IPS-20b (cell line): ENCODE data around the gene NGEF.
"Not testable (repeated sequence)": the region's sequence is repeated elsewhere in the genome, so short reads cannot be mapped to it uniquely, and the experiment has no call there.

Source experiments
- H3K27ac ChIP-seq: one replicate; pipeline ENCODE4 v1.5.1; 2013; ENCODE audit warnings: low read length
- H3K27me3 ChIP-seq: 2 replicates; pipeline ENCODE4 v1.6.1; 2013; ENCODE audit warnings: mild to moderate bottlenecking, low read length, inconsistent platforms; ENCODE audit not compliant: insufficient read depth
- H3K36me3 ChIP-seq: 2 replicates; pipeline ENCODE4 v1.6.1; 2013; ENCODE audit warnings: low read depth, mild to moderate bottlenecking, inconsistent platforms, low read length, moderate library complexity; ENCODE audit not compliant: insufficient read depth
- H3K4me1 ChIP-seq: 2 replicates; pipeline ENCODE4 v1.6.1; 2013; ENCODE audit warnings: mild to moderate bottlenecking, control low read depth, inconsistent platforms, low read length, moderate library complexity; ENCODE audit not compliant: insufficient read depth
- H3K4me3 ChIP-seq: 2 replicates; pipeline ENCODE4 v1.5.1; 2013; ENCODE audit warnings: mild to moderate bottlenecking, low read length, inconsistent platforms
- H3K9ac ChIP-seq: 2 replicates; pipeline ENCODE4 v1.6.1; 2013; ENCODE audit warnings: low read depth, mild to moderate bottlenecking, inconsistent platforms, low read length, moderate library complexity
- H3K9me3 ChIP-seq: 2 replicates; pipeline ENCODE4 v1.6.1; 2013; ENCODE audit warnings: mild to moderate bottlenecking, low read depth, low read length, inconsistent platforms; ENCODE audit not compliant: insufficient read depth

NGEF gene

DNA sequence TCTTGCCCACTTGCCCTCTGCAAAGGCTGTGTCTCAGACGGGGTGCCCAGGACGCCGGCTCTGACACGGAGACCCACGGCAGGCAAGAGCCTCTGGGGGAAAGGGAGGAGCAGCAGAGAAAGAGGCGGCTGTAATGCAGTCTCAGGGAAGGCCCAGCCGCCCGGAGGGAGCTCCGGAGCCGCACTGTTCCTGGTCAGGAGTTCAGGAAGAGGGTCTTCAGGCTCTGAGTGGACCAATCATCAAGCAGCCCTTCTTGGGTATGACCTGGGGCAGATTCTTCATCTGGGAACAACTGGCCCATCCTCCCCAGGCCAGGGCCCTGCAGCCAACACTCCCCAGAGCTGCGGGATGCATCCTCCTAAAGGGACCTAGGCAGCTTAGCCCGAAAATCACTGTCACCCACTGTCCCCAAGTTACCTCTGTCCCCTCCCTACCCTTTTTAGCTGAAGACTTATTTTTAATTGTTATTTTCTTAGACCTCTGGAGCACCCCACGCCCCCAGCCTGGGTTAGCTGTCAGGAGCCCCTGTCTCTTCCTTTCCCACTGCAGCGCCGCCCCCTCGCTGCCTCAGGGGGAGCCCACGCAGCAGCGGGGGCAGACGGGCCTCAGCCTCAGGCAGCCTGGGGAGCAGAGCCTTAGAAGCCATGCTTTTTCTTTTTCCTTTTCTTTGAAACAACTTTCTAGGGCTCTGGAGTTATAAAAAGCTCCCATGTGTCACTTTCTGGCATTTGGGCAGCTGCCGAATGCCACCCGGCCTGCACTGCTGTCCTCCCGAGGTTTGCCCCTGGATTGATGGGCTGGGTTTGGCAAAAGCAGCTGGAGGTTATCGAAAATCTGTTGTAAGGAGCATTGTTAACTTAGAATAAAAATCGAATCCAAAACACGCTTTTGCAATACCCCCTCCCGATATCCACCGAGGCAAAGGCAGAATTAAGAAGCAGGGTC lies 18.8 kb upstream of the NGEF start:
- no peak overlapping the region for H3K4me3 ChIP-seq
- no peak overlapping the region for H3K27ac ChIP-seq
- H3K36me3 ChIP-seq, result no peaks in the 10 kb centered on the region

DNA sequence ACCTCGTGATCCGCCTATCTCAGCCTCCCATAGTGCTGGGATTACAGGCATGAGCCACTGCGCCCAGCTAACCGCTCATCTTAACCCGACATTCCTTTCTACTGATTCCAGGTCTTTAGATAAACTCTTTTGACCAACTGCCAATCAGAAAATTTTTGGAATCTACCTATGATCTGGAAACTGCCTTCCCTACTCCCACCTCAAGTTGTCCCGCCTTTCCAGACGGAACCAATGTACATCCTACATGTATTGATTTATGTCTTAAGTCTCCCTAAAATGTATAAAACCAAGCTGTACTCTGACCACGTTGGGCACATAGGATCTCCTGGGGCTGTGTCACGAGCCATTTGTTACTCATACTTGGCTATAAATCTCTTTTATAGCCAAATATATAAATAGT lies 16.3 kb upstream of the NGEF start:
- no peaks in the 10 kb centered on the region for H3K36me3 ChIP-seq
- H3K4me1 ChIP-seq, result no peaks in the 10 kb centered on the region
- no peak overlapping the region for H3K9ac ChIP-seq
- H3K27ac ChIP-seq, result no peak overlapping the region
- no peaks in the 10 kb centered on the region for H3K9me3 ChIP-seq
- H3K4me3 ChIP-seq, result no peak overlapping the region
- no peaks in the 10 kb centered on the region for H3K27me3 ChIP-seq

More for the DNA sequence above, 18.8 kb upstream of the NGEF start:
- Histone ChIP-seq H3K9me3 (peaks cover 5% of the 10 kb centered on the region; the same call in 1 of the 2 replicates), H3K27me3 (no peaks in the 10 kb centered on the region), H3K9ac (no peak overlapping the region), H3K4me1 (no peaks in the 10 kb centered on the region)

DNA sequence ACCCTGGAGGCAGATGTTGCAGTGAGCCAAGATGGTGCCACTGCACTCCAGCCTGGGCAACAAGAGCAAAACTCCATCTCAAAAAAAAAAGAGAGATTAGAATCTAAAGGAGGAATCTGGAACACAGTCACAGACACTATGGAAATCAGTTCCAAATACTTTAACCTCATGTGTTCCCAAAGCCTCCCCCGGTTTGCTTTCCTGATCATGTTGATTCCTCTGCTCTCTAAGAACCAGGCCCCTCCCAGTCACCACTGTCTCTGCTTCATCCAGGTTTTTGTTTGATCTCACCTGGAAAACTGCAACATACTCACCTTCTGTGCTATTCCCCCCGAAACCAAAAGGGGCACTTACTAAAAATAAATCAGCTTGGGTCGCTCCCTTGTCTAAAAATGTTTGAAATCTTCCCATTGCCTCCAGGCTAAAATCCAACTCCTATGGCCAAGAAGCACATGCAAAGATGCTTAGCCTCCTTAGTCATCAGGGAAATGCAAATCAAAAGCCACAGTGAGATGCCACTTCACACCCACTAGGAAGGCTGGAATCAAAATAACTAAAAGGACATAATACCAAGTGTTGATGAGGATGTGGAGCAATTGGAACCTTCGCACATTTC lies 13.2 kb upstream of the NGEF start:
- no peaks in the 10 kb centered on the region for H3K9me3 ChIP-seq
- H3K27me3 ChIP-seq, result no peaks in the 10 kb centered on the region
- H3K4me1 ChIP-seq, result no peaks in the 10 kb centered on the region
- H3K9ac ChIP-seq, result no peak overlapping the region
- H3K4me3 ChIP-seq, result no peak overlapping the region
- H3K27ac ChIP-seq, result no peak overlapping the region
- H3K36me3 ChIP-seq, result no peaks in the 10 kb centered on the region

DNA sequence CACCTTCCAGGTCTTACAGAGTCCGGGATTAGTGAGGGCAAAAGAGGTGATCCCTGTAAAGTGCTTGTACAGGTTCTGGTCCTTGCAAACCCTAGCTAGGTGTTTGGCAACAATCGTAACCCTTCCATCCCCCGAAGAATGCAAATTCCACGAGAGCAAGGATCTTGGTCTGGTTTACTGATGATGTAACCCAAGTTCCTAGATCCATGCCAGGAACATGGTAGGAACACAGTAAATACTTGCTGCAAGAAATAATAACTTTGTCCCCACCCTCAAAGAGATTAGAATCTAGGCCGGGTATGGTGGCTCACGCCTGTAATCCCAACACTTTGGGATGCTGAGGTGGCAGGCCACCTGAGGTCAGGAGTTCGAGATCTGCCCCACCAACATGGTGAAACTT lies 12.7 kb upstream of the NGEF start:
- no peak overlapping the region for H3K4me3 ChIP-seq
- H3K36me3 ChIP-seq, result no peaks in the 10 kb centered on the region
- H3K27me3 ChIP-seq, result no peaks in the 10 kb centered on the region
- H3K9me3 ChIP-seq, result no peaks in the 10 kb centered on the region
- H3K4me1 ChIP-seq, result no peaks in the 10 kb centered on the region
- no peak overlapping the region for H3K27ac ChIP-seq
- no peak overlapping the region for H3K9ac ChIP-seq

DNA sequence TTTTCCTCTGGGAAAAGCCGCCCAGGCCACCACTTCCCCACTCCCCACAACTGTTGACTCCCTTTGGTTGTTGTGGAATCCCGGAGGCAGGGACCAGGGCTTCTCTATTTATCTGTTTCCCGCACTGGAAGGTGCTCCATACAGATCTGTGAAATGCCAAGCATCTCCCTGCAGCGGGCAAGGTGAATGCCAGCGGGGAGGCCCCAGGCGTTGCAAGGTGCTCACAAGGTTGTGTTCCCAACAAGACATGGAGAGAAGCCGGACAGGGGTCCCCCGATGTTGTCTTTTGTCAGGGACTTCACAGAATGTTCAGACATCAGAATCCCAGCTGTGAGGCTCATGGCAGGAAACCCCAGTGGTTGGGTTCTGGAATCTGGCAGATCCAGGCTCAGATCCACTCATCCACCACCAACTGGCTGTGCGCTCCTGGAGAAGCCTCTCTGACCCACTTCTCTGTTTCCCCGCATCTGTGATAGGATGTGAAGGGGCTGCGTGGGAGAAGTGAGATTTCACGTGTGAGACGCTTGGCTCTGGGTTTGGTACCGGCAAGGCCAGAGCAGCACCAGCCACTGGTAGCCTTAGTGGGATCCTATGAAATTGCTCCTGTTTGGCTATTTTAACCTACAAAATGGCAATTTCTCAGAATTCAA lies 10.8 kb upstream of the NGEF start:
- Histone ChIP-seq H3K27me3 (no peaks in the 10 kb centered on the region), H3K9ac (no peak overlapping the region), H3K9me3 (no peaks in the 10 kb centered on the region), H3K27ac (no peak overlapping the region), H3K36me3 (no peaks in the 10 kb centered on the region), H3K4me1 (no peaks in the 10 kb centered on the region), H3K4me3 (no peak overlapping the region)

DNA sequence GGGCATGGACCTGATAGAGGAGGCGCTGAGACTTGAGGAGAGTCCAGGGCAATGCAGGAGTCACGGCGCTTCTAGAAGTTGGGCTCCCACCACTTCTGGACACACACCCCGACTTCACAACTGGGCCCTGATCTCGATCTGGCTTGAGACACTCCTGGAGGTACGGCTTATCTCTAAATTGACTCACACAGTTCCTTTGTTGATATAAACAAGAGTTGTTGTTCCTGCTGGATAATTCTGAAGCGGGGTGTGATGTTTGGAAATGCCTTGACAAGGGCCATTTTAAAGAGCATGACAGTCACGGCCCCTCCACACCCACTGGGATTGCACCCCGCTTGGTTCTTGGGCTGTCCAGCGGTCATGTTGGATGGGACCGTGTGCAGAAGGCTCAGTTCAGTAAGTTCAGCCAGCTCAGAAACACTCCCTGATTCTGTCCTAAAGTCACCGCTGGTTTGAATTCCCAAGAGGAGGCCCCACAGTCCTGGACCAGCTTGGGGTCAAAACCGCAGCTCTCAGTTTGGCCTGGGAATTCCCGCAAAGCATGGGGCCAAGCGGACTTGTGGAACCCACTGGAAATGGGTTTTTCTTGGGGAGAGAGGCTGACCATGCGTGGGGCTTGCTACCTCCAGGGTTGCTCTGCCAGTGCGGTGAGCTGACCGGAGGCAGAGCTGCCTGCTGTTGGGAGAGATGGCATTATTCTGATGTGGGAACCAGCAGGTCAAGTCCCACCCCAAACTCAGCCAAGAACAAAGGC lies 10.1 kb upstream of the NGEF start:
- Histone ChIP-seq H3K4me1 (no peaks in the 10 kb centered on the region), H3K9ac (no peak overlapping the region), H3K4me3 (no peak overlapping the region), H3K27me3 (no peaks in the 10 kb centered on the region), H3K27ac (no peak overlapping the region), H3K36me3 (no peaks in the 10 kb centered on the region), H3K9me3 (no peaks in the 10 kb centered on the region)

DNA sequence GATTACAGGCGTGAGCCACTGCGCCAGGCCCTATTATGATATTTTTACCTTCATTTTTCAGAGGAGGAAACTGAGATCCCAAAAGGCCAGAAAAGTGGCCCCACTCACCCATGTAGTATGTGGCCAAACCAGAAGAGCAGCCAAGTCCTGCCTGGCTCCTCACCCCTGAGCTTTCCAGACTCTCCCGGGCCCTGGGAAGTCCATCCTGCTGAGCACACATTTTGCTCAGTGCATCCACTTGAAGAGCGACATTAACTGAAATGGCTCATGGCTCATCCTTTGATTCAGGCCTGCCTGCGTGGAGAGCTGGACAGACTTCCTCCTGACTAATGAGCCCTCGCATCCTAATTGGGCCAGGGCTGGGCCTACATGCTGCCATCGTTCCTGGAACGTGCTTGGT lies 9.5 kb upstream of the NGEF start:
- H3K27ac ChIP-seq, result no peak overlapping the region
- H3K27me3 ChIP-seq, result no peaks in the 10 kb centered on the region
- no peaks in the 10 kb centered on the region for H3K9me3 ChIP-seq
- H3K36me3 ChIP-seq, result no peaks in the 10 kb centered on the region
- H3K9ac ChIP-seq, result no peak overlapping the region
- no peaks in the 10 kb centered on the region for H3K4me1 ChIP-seq
- H3K4me3 ChIP-seq, result no peak overlapping the region

DNA sequence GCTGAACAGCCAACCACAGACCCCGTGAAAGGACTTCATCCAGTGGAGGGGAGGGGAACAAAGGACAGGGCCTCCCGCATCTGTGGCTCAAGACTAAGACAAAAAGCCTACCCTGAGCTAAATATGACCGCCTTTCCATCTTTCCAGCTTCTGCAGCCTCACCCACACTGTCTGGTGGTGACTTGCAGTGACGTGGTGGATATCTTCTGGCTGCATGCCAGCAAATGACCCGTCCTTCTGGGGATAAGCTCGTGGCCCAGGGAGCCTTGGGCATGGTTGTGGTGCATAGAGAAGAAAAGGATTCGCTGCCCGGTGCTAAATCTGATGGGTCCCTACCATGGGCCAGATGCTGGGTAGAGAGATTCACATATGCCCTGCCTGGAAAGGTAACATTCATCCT lies 8.7 kb upstream of the NGEF start:
- Histone ChIP-seq H3K9me3 (no peaks in the 10 kb centered on the region), H3K4me3 (no peak overlapping the region), H3K27ac (no peak overlapping the region)

DNA sequence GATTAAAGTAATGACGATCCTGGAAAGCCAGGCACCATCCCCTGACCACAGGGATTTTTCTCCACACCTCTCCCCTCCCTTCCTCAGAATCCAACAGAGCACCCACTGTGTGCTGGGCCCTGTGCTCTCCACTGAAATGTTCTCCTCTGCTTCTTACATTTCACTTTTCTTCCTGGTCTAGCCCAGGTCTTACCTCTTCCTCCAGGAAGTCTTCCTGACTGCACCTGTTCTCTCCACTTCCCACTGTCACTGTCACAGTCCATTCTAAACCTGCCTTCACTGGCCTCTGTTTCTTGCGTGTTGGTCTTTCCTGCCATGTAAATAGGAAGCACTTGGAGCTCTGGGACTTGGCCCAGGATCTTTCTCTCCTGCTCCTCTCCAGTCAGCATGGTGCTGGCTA lies 7.4 kb upstream of the NGEF start:
- H3K27me3 ChIP-seq, result no peaks in the 10 kb centered on the region
- no peaks in the 10 kb centered on the region for H3K9me3 ChIP-seq
- no peaks in the 10 kb centered on the region for H3K36me3 ChIP-seq
- H3K9ac ChIP-seq, result no peak overlapping the region
- no peak overlapping the region for H3K4me3 ChIP-seq
- H3K4me1 ChIP-seq, result no peaks in the 10 kb centered on the region
- H3K27ac ChIP-seq, result no peak overlapping the region

More for the DNA sequence above, 8.7 kb upstream of the NGEF start:
- Histone ChIP-seq H3K4me1 (no peaks in the 10 kb centered on the region), H3K9ac (no peak overlapping the region), H3K27me3 (no peaks in the 10 kb centered on the region), H3K36me3 (no peaks in the 10 kb centered on the region)

DNA sequence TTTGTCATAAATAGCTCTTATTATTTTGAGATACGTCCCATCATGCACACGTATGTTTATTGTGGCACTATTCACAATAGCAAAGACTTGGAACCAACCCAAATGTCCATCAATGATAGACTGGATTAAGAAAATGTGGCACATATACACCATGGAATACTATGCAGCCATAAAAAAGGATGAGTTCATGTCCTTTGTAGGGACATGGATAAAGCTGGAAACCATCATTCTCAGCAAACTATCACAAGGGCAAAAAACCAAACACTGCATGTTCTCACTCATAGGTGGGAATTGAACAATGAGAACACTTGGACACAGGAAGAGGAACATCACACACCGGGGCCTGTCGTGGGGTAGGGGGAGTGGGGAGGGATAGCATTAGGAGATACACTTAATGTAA lies 6.6 kb upstream of the NGEF start:
- not testable (repeated sequence) for H3K9me3 ChIP-seq, H3K36me3 ChIP-seq, H3K27me3 ChIP-seq, H3K27ac ChIP-seq, H3K9ac ChIP-seq, H3K4me3 ChIP-seq, H3K4me1 ChIP-seq

DNA sequence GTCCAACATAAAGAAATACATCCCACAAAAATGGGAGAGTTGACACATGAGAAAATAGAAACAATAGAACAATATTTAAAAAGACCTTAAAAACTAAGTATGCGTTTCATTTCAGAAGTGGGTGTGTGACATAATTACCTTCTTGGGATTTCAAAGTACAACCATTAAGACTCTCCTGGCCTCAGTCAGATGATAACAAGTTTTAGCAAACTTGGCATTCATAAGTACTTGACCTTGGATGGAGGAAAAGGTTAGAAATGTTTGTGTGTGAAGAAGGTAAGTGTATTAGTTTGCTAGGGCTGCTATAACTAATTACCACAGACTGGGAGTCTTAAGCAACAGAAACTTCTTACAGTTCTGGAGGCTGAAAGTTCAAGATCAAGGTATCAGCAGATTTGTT lies 4.9 kb upstream of the NGEF start:
- Histone ChIP-seq H3K9ac (no peak overlapping the region), H3K9me3 (no peaks in the 10 kb centered on the region), H3K4me3 (no peak overlapping the region), H3K27ac (no peak overlapping the region), H3K4me1 (no peaks in the 10 kb centered on the region), H3K36me3 (no peaks in the 10 kb centered on the region), H3K27me3 (no peaks in the 10 kb centered on the region)
